K562 (cell line): Measurements from ENCODE around the gene PRAC2.

Source experiments
- CTCF ChIP-seq, 3 experiments: IDR thresholded peaks in 2 of 3; conservative IDR thresholded peaks in 1 of 3; 2 replicates each; pipeline ENCODE4 v1.5.1; 2011 to 2012; ENCODE audit warnings: low read length in 3 of 3, mild to moderate bottlenecking in 3 of 3, control low read depth in 2 of 3, improper control_type of control experiment in 1 of 3, inconsistent platforms in 1 of 3, low read depth in 1 of 3, mixed read lengths in 1 of 3, moderate library complexity in 1 of 3; ENCODE audit not compliant: insufficient read depth in 2 of 3
- DLX4 ChIP-seq: fragments of 250-450 bp; sonication (Bioruptor Pico); IDR thresholded peaks from 2 replicates; pipeline ENCODE4 v1.6.1; 2021; ENCODE audit warnings: mild to moderate bottlenecking
- FOSL1 ChIP-seq: fragments of 200-800 bp; sonication (Bioruptor generic); conservative IDR thresholded peaks from 2 replicates; pipeline ENCODE4 v1.6.1; 2016; ENCODE audit warnings: missing genetic modification characterization, missing compliant biosample characterization
- GATAD2A ChIP-seq: fragments of 450-650 bp; IDR thresholded peaks from 2 replicates; pipeline ENCODE4 v1.6.1; 2017
- NCOA1 ChIP-seq: fragments of 450-650 bp; IDR thresholded peaks from 2 replicates; pipeline ENCODE4 v1.6.1; 2016; ENCODE audit warnings: low read depth
- NCOR1 ChIP-seq: fragments of 450-650 bp; IDR thresholded peaks from 2 replicates; pipeline ENCODE4 v1.6.1; 2016; ENCODE audit warnings: mild to moderate bottlenecking, moderate library complexity
- NR2C2 ChIP-seq, 2 experiments: fragments of 200-800 bp in 1 of 2; sonication (Bioruptor generic) in 1 of 2; sonication (generic) in 1 of 2; formaldehyde crosslinking in 1 of 2; IDR thresholded peaks; 2 replicates each; pipeline versions ENCODE4 v1.6.1 to v1.8.0; 2016 to 2022; ENCODE audit warnings: mild to moderate bottlenecking in 1 of 2, missing compliant biosample characterization in 1 of 2, missing genetic modification characterization in 1 of 2, missing genetic modification reagents in 1 of 2
- STAG1 ChIP-seq: sonication (generic); formaldehyde crosslinking; IDR thresholded peaks from 2 replicates; pipeline ENCODE4 v1.5.0; 2020; ENCODE audit warnings: missing genetic modification reagents, borderline replicate concordance
- ZBTB7A ChIP-seq: IDR thresholded peaks from 2 replicates; pipeline ENCODE4 v1.6.1; 2011; ENCODE audit warnings: low read depth, mild to moderate bottlenecking, low read length, moderate library complexity, borderline replicate concordance; ENCODE audit not compliant: control insufficient read depth
- ZFP91 ChIP-seq: sonication (generic); formaldehyde crosslinking; IDR thresholded peaks from 2 replicates; pipeline ENCODE4 v1.8.0; 2022; ENCODE audit warnings: mild to moderate bottlenecking, missing genetic modification reagents
- ZNF282 ChIP-seq: sonication (generic); formaldehyde crosslinking; IDR thresholded peaks from 2 replicates; pipeline ENCODE4 v1.8.1; 2023; ENCODE audit warnings: missing genetic modification reagents
- ZNF696 ChIP-seq: fragments of 250-450 bp; sonication (Bioruptor Pico); conservative IDR thresholded peaks from 2 replicates; pipeline ENCODE4 v1.4.0; 2020; ENCODE audit warnings: mild to moderate bottlenecking, moderate library complexity
- TF ChIP-seq, protein P1 (sequence below): fragments of 250-450 bp; sonication (Bioruptor Pico); IDR thresholded peaks from 2 replicates; pipeline ENCODE4 v1.4.0; 2020; ENCODE audit warnings: mild to moderate bottlenecking

DNA sequence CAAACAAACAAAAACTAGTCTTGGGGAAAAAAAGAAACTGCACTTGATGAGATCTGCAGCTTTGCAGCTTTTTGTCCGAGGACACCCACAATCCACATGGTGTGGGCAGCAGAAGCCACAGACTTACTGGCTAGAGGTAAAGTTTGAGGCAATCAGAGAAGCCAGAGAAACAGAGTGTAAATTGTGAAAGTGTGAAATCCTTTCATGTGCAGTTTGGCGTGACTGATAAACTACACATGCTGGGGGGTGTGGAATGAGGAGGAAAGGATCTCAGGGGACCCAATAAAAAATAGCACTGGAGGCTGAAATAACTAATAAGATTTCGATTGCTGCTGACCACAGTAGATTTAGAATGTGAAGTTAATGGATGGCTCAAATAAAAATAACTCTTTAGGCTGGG, 48.0 kb downstream of the PRAC2 start:
- TF ChIP-seq DLX4 (CRISPR knock-in tag) (no peak), CTCF (IDR thresholded peaks at IDR 0.05 in 2 of 3, conservative IDR thresholded peaks at IDR 0.05 in 1 of 3; ENCODE audit: insufficient read depth in 2 of 3, low read depth in 1 of 3, low read length in 3 of 3) (no peak), NCOA1 (no peak), NR2C2 (CRISPR knock-in tag; IDR thresholded peaks at IDR 0.05) (no peak), NR2C2 (tag; IDR thresholded peaks at IDR 0.05) (no peak), STAG1 (no peak), ZNF696 (CRISPR knock-in tag) (no peak), ZFP91 (CRISPR knock-in tag) (no peak), GATAD2A (no peak), NCOR1 (no peak), FOSL1 (no peak), ZNF282 (CRISPR knock-in tag) (no peak), ZBTB7A (no peak)
- TF ChIP-seq, protein P1, sequence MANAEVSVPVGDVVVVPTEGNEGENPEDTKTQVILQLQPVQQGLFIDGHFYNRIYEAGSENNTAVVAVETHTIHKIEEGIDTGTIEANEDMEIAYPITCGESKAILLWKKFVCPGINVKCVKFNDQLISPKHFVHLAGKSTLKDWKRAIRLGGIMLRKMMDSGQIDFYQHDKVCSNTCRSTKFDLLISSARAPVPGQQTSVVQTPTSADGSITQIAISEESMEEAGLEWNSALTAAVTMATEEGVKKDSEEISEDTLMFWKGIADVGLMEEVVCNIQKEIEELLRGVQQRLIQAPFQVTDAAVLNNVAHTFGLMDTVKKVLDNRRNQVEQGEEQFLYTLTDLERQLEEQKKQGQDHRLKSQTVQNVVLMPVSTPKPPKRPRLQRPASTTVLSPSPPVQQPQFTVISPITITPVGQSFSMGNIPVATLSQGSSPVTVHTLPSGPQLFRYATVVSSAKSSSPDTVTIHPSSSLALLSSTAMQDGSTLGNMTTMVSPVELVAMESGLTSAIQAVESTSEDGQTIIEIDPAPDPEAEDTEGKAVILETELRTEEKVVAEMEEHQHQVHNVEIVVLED (CRISPR knock-in tag): no peak
